Activated CD4-positive, CD25-positive, alpha-beta regulatory T cell (primary cell): ENCODE measurements around the gene ECSIT.

Source experiments
- DNase-seq, 4 experiments: peaks; one replicate each; lab custom pipeline; 2025; lab: John Stamatoyannopoulos, UW

Gene ECSIT

GRCh38 chr19:11499890-11500420, 29.0 kb downstream of the ECSIT start:
- no peak for DNase-seq

GRCh38 chr19:11499220-11499726, 29.7 kb downstream of the ECSIT start:
- DNase-seq = no peak

GRCh38 chr19:11496391-11497163, 32.4 kb downstream of the ECSIT start:
- peak; percentile 19 to 59 (median 38) for DNase-seq

- DNase-seq = no peak
These were observed 33.0 kb downstream of the ECSIT start for GRCh38 chr19:11495885-11496284.

GRCh38 chr19:11495481-11495880, 33.5 kb downstream of the ECSIT start:
- no peak for DNase-seq

GRCh38 chr19:11494634-11495285, 34.2 kb downstream of the ECSIT start:
- DNase-seq = no peak

- DNase-seq = no peak
These were observed 39.6 kb downstream of the ECSIT start for GRCh38 chr19:11489378-11489777.

- no peak for DNase-seq
These were observed 42.1 kb downstream of the ECSIT start for GRCh38 chr19:11486661-11487503.

- no peak for DNase-seq
These were observed 43.6 kb downstream of the ECSIT start for GRCh38 chr19:11485245-11485837.

- no peak for DNase-seq
These were observed 45.4 kb downstream of the ECSIT start for GRCh38 chr19:11483366-11484111.

- peak; percentile 73 to 81 (median 78) for DNase-seq
These were observed 46.4 kb downstream of the ECSIT start for GRCh38 chr19:11482384-11483050.

- peak in 2 of 4 experiments; percentile 53 to 64 for DNase-seq
These were observed 47.2 kb downstream of the ECSIT start for GRCh38 chr19:11481534-11482383.

- no peak for DNase-seq
These were observed 48.0 kb downstream of the ECSIT start, which contains the start of gene ELAVL3 for GRCh38 chr19:11480715-11481533. Gene ELAVL3 (minus strand): TSS chr19:11481046. CDS start chr19:11480608, 438 bp downstream.

GRCh38 chr19:11479898-11480714, 48.8 kb downstream of the ECSIT start:
- no peak for DNase-seq

- no peak for DNase-seq
These were observed 49.6 kb downstream of the ECSIT start for GRCh38 chr19:11479090-11479897.
